TTC549 (cell line): ENCODE results near the gene UBASH3B.

Experiments
- FAIRE-seq: peaks from 2 replicates; lab custom pipeline; 2012; peaks lifted over from hg19 to GRCh38; lab: Jason Lieb, UNC

UBASH3B gene

DNA sequence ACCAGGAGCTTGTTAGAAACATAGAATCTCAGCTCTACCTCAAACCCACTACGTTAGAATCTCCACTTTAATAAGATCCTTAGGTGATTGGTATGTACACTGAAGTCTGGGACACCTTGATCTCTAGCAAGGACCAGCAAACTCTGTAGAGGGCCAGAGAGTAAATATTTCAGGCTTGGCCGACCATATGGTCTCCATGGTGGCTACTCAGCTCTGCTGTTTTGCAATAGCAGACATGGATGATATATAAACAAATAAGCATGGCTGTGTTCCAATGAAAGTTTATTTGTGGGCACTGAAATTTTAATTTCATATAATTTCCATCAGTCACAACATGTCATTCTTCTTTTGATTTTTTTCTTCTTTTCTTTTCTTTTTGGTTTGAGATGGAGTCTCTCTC is 23.9 kb downstream of the UBASH3B start:
- FAIRE-seq: no peak

DNA sequence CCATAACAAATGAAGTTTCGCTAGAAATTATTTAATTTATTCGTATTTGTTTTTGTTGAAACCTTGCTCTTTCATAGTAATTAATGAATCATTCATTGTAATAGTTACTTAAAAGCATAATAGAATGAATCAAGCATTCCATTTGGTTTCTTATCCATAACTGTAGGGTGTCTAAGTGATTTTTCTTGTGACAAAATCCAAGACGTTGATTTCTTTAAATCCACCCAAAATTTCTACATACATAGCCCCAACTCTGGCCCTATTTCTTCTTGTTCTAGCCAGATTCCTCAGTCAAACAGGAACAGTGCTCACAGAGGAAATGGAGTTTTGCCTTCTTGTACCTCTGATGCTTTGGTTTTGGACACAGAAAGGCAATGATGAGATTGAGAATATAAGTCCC is 25.5 kb downstream of the UBASH3B start:
- no peak for FAIRE-seq

DNA sequence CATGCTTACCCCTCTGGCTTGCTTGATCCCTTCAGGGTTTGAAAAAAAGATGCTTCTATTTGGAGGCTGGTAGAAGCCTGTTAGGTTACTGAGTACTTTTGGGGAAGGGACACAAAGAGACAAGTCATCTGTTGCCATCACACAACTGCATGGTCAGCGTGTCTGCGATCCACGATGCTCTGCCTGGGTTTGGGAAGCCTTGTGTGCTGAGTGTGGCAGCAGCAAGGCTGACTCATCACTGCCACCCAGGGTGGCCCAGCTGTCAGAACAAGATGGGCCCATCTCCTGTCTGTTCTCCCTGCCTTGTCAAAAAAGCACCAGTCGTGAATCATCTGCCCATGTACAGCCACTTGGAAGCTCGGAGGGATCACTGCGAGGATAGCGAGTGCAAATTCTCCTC is 26.2 kb downstream of the UBASH3B start:
- no peak for FAIRE-seq

DNA sequence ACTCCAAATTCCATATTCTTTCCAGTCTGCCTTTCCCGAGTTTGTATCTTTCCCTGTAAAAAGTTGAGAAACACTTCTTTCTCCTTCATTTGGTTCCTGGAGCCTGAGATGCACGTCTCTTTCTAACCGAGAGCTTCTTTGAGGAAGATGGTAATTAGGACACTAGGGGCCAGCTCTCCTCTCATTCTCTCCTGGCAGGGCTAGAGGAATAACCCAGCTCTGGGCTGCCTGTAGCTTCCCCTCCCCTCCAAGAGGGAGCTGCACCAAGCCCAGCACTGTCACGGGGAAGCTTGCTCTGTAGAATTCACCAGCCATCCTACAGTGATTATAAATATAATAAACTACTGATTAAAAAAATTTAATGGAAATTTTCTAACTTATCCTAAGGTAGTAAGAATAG is 26.9 kb downstream of the UBASH3B start:
- no peak for FAIRE-seq

DNA sequence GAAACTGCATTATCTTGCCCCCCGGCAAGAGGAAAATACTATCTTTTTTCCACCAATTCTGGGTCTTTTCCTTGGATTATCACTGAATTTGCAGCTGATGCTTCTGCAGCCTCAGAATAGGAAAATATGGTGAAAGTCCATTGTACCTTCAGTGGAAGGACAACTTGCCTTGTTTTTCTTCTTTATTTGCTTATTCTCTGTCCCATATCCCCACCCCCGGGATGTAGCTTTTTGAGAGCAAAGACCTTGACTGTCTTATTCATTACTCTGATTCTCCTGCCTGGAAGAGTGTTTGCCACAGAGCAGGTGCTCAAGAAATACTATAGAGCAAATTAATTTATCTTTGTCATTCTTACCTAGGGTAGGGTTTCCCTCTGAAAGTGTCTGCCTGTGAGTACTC is 29.5 kb downstream of the UBASH3B start:
- no peak for FAIRE-seq

DNA sequence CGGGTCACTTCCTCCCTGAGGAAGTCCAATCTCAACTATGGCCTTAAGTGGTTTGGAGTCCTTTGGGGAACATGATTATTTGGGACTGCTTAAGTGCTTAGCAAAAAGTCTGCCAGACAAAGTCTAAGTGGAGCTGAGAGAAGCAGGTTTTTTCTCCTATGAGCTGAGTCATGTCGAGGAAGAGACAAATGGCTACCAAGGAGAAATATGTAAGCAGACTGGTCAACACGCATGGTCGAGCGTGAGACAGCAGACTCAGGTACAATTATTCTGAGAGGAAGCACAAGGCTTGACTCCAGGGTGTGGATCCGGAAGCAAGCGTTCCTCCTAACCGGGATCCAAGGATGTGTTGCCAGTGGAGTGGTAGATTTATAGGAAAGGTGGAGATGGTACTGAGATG is 30.6 kb downstream of the UBASH3B start:
- no peak for FAIRE-seq

DNA sequence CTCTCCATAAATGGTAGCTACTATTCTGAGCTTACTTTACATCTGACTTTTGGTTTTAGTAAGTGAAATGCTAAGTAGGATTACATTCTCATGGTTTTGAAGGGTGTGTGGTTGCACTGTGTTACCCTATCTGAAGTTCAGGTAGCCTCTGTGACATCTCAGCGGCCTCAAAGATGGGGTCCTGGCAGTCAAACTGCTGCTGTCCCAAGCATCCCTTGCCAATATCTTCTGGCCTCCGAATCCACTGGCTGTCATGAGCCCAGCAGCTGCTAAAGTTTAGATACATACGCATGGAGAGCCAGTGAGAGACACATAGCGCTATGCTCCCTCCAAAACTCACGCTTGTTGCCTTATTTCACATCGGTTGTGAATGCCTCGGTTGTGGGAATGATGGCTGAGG is 34.9 kb downstream of the UBASH3B start:
- FAIRE-seq: no peak

DNA sequence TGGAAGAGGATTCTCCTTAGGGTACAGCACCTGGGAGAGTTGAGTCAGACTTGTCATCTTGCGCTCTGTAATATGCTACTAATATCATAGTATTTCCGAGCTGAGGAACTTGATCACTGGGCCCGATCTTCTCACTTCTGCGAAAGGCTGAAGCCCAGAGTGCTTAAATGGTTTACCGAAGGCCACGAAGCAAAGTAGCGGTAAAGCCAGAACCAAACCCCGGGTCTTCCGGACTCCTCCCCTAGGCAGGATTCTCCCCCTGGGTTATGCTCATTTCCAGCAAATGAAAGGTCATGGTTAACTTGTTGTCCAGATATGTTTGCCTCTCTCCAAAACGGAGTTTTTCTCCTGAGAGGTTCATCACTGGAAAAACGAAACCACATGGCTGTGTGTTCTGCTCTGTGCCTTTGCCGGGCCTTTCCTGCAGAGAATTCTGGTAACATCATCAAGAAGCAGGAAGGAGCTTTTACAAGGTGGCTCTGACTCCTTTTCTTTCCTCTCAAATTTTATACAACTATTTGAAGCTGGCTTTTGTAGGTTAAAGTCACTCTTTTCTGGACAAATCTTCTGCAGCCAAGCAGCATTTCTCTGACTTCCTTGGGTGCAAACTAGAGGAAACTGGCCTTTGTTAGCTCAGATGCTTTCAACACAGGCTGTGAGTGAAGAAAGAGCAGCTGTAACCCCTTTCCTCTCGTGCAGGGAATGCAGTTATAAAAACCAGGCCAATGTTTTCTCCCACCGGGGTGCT is 35.5 kb downstream of the UBASH3B start:
- no peak for FAIRE-seq

DNA sequence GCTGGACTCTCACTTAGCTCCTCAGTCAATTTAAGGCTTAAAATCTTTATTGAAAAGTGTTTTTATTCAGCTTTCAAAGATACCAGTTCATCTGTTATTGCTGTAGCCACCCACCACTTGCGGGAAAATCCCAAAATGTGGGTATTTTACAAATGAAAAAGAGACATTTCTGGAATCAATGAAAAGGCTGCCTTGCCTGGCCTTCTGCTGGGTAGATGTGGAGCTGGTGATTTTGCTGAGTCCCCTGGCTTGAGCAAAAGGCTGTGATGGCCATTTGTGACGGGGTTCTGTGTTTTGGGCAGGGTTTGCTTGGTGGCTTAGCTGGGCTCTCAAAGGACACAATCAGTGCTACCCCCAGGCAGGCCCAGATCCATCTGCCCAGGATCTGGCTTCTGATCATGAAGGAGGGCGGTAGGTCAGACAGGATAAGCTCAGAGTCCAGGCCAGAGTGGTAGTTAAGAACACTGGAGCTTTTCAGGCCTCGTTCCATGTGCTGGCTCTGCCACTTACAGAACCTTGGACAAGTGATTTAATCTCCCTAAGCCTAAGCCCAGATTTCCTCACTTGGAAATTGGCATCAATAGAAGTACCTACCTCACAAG is 36.1 kb downstream of the UBASH3B start:
- no peak for FAIRE-seq

DNA sequence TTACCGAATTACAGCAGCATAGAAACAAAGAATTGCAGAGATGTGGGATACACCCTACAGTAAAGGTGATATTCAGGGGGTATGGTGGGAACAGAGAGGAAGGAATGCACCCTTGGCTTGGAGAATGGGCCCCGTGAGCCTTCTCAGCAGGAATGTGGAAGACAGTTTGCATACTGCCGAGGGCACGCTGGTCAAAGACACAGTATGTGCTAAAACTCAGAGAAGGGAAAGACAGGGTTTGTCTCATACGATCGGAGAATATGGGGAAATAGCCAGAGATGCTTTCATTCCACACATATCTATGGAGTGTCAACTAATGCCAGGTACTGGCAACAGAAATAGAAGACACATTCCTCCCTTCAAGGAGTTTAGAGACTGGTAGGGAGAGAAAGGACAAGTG is 36.9 kb downstream of the UBASH3B start:
- FAIRE-seq: no peak

DNA sequence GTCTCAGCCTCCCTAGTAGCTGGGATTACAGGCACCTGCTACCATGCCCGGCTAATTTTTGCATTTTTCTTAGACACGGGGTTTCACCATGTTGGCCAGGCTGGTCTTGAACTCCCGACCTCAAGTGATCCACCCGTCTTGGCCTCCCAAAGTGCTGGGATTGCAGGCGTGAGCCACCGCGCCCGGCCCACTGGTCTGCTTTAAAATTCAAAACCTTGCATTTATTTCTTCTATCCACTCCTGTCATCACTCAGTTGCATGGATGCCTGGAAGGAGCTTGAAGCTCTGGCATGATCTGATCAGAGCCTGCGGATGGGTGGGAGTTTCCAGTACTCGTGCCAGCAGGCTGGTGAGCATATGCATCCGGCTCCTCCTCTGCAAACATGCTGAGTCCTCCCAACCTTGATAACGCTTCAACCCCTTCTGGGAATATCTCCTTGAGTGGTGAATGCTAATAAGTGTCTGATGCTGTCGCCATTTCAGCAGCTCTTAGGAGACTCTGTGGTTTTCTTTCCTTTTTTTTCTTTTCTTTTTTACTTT is 39.6 kb downstream of the UBASH3B start:
- no peak for FAIRE-seq

DNA sequence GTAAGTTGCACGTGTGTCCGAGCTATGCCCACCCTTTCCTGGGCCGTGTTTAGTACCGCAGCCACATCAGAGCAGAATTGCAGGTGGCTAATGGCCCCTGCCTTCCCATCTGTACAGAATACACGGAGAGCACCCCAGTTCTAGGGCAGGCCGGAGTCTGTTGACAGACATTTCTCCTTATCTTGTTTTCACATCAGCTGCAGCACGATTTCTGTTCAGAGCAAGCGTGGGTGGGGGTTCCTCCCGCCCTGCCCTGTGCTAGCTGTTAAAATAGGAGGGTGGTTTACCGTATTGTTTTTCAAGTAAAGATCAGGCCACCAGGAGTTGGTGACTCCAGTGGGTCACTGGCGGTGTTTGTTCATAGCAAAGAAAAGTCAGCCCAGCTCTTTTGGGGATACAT is 41.1 kb downstream of the UBASH3B start:
- FAIRE-seq: no peak

DNA sequence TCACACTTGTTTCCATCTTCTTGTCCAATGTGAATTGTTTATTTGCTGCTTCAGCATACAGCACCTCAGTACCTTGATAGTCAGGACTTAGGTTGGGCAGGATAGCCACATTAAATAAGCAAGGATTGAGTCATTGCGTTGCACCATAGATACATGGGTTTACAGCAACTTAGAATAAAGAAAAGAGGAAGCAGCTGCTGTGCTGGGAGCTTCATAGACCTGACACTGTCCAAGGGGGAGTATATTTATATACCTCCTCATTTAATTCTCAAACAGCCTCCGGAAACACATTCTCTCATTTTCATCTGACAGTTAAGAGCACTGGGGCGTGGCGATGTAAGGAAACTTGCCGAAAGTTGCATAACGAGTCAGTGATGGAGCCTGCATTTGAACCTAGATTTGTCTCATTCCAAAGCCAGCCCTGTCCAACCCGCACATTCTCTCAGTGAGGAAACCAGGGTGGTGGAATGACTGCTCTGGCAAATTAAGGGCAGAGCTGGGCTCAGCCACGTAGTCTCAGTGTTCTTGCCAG is 42.2 kb downstream of the UBASH3B start:
- FAIRE-seq: no peak

DNA sequence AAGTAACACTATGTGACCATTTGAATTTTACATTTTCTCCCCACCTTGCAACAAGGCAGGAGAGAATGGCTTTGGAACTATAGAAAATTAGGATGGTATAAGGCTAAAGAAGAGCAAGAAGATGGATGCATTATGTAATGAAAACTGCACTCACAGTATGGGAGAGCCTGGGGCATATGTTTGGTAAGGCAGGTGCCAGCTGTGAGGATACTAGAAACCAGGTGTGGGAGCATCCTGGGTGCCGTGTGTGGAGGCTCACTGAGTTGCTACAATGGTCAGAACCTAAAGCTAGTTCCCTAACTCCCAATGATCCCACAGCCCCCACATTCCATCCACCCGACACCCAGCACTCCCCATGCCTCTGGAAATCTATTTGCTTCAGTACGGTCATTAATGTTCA is 42.9 kb downstream of the UBASH3B start:
- FAIRE-seq: no peak

DNA sequence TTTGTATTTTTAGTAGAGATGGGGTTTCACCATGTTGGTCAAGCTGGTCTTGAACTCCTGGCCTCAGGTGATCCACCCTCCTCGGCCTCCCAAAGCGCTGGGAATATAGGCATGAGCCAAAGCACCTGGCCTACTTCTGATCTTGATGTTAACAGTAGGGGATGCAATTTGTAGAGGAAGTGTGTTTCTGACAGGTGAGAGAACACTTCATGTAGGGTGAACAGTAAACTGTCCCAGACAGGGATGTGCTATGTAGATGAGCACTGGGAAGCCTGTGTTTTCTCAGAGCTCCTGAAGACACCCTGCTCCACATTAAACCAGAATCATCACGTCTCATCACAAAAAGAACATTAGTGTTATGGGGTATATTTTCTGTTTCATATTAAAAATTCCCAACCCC is 45.1 kb downstream of the UBASH3B start:
- no peak for FAIRE-seq

DNA sequence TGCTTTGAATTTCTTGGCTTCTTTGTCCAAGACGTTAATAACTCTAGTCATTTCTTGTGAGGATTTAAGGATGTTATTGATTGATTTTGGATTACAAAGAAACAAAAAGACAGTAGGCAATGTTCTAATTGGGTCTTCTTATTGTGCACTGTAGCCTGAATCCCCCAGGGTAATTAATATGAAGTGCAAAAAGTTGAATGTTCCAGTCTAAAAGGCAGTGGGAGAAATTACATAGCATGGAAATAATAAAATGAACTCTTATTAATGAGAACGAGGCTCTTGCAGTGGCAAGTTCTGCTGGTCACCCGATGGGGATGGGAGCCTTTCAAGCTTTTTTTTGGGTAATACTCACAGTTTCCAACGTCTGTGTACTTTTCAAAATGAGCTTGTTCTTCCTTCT is 45.6 kb downstream of the UBASH3B start:
- FAIRE-seq: no peak

DNA sequence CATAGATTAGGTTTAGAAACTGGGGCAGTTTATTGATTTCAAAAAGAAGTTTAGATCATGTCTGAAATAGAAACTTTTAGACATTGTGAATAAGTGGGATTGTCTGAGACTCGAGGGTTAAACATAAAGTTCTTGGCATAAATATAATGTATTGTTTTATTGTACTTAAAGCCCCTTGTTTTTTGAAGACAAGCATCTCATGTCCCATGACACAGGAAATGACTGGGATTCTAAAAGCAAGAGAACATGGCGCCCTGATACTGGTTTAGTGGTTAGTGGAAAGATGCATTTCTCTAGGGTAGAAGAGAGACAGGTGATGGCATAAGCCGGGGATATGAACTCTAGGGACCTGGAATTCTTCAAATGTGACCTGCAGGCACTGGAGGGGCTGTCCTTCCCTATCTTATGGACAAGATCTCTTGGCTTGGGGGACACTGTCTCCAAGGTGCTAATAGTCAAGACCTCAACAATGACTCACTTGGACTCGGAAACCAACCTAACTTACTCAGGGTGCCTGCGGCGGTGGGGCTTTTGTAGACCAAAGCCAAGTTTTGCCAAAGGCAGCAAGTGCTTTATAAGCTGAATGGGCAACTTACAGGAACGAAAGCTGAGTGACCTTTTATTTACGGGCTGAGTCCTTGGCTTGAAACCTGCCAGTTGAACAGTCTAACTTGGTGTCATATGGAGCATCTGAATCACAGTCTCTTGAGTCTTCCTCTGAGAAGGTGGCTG is 48.2 kb downstream of the UBASH3B start:
- FAIRE-seq: no peak

DNA sequence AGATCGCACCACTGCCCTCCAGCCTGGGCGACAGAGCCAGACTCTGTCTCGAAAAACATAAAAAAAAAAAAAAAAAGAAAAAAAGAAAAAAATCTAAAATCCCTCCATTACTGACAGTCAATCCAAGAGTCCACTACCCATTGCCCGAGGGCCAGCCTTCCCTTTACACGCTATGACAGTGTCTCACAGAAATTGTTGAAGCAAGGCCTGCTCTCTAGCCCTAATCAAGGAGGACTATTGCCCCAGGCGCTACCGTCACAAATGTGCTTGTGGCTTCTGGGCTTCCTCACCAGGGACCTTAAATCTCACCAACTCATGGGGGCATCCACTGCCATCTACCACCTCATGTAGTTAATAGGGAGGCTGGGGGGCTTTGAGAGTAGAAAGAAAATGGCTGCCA is 49.9 kb downstream of the UBASH3B start:
- no peak for FAIRE-seq

DNA sequence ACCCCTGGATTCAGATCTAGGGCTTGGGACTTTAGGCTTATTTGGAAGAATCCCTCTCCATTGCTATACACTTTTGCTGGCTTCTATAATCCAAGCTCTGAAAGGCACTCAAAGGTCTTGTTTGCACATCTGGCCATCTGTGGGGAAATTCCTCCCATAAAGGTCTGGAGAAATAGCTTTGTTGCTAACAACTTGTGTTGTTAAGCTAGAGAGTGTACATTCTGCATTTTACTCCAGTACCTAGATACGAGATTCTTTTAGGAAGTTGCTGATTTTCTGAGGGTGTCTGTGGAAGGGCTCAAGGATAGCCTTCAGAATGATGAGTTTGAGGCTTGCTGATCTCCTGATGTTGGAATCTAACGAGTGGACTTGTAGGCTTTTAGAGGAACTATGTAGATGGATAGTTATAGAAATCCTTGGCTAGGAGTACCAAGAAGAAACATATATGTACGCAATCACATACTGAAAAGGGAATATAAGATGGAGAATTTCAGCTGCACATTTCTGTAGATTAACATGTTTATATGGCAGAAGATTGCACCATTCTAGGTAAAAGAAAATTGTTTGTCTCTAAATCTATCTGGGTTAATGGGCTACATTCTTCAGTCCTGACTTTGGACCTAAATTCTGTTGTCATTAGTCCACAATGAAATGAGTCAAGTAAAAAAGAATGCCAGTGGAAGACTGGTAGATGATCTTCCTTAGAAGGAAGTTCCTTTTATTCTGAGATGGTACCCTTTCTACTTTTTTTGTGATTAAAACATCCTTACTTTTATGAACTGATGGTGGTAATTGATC is 51.0 kb downstream of the UBASH3B start:
- no peak for FAIRE-seq

DNA sequence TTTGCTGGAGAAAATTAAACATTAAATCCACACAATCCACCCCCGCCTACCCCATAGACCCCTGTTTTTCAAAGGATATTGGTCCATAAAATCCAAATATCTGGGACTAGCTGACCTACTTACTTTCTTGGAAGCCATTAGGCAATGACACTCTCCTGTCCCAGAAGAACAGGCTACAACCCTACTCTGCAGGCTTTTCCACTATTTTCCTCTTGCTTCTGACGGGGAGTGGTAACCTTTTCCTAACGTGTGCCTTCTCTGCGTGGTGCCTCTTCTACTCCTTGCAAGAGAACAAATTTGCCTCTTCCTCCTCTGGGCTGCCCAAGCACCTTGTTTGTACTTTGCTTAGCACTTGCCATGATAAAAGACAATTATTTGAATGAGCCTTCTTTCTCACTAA is 51.6 kb downstream of the UBASH3B start:
- no peak for FAIRE-seq

DNA sequence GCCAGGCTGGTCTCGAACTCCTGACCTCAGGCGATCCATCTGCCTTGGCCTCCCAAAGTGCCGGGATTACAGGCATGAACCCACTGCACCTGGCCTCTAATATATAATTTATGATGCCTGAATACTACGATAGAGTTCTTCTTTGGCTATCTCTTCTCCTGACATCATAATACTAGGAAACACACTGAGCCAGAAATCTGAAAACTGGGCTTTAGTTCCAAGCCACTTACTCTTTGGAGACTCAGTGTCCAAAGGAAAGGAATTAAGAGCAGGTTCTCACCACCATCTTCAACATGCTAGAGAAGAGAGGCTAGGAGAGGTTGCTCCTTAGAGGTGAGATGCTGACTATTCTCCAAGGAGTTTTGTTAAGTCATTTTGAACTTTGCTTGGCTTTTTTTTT is 52.4 kb downstream of the UBASH3B start:
- no peak for FAIRE-seq

DNA sequence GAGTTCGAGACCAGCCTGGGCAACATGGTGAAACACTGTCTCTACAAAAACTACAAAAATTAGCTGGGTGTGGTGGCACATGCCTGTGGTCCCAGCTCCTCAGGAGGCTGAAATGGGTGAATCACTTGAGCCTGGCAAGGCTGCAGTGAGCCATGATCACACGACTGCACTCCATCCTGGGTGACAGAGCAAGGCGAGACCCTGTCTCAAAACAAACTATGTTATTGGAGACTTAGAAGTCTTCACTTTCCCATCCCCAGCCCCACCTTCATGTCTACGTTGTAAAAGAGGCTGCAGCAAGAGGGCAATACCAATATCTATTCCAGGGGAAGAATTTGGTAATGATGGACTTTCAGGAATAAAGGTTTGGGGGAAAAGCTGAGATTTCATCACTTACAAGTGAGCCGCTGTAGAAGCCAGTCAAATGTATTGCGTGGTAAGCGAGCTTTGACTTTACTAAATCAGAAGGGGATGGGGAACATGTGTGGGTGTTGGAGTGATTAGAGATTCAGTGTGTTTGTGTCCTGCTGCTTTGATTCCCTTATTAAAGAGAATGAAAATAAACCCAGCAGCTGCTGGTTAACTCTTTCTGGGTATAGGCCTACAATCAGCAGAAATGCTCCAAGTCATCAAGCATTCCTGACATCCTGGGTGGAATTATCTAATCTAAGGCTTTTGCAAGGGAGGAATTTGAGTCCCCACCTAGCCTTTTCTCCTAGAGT is 53.7 kb downstream of the UBASH3B start:
- no peak for FAIRE-seq
